HG02970 (cell line): ENCODE results near the gene GEN1.
"Not testable (repeated sequence)": the region's sequence is repeated elsewhere in the genome, so short reads cannot be mapped to it uniquely, and the experiment has no call there.

Experiments
- ATAC-seq: cut with Tn5 transposase; IDR thresholded peaks from one replicate; pipeline ENCODE4 v1.9.1; 2021; ENCODE audit warnings: mild to moderate bottlenecking, moderate library complexity, moderate number of reproducible peaks; ENCODE audit not compliant: unreplicated experiment, low FRiP score

GEN1 gene

GRCh38 chr2:17821535-17822444 is 67.9 kb downstream of the GEN1 start:
- ATAC-seq = no peak

DNA sequence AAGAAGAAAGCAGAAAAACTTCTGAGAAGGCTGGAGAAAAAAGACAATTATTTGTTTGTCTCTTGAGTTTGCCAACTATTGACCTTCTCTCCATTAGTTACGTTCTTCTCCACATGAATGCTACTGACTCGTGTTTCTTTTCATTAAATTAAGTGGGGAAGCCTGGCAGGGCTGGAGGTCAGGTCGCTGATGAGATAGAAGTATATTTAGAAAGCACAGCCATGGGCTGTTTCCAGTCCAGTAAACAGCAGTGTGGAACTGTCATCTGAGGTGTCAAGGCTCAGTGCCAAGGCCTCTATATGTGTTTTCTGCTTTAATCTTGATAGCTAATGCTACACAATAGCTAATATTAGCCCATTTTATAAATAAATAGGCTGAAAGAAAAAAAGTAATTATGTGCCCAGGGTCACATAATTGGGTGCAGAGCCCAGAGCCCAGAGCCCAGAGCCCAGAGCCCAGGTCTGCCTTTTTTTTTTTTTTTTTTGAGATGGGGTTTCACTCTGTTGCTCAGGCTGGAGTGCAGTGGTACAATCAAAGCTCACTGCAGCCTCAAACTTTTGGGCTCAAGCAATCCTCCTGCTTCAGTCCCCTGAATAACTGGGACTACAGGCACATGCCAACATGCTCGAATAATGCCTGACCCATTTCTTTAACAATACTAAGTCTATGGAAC is 68.6 kb downstream of the GEN1 start:
- ATAC-seq = no peak

GRCh38 chr2:17823646-17824045 is 69.7 kb downstream of the GEN1 start:
- not testable (repeated sequence) for ATAC-seq

DNA sequence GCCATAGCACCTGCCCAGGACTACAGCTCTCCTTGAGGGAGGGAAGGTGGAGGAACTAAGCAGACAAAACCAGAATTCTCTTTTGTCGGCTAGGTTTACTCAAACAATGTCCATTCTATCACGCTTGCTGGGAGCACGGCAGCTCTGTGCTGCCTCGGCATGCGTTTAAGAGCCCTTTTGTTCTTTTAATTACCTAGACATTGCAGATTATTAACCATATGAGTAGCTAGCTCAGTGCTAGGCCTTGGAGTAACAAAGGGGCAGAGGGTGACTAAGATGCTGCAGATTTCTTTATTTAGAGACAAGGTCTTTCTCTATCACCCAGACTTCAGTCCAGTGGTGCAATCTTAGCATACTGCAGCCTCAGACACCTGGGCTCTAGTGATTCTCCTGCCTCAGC is 73.4 kb downstream of the GEN1 start:
- ATAC-seq = no peak

- ATAC-seq = no peak
Measured at GRCh38 chr2:17827785-17828184, 73.8 kb downstream of the GEN1 start.

DNA sequence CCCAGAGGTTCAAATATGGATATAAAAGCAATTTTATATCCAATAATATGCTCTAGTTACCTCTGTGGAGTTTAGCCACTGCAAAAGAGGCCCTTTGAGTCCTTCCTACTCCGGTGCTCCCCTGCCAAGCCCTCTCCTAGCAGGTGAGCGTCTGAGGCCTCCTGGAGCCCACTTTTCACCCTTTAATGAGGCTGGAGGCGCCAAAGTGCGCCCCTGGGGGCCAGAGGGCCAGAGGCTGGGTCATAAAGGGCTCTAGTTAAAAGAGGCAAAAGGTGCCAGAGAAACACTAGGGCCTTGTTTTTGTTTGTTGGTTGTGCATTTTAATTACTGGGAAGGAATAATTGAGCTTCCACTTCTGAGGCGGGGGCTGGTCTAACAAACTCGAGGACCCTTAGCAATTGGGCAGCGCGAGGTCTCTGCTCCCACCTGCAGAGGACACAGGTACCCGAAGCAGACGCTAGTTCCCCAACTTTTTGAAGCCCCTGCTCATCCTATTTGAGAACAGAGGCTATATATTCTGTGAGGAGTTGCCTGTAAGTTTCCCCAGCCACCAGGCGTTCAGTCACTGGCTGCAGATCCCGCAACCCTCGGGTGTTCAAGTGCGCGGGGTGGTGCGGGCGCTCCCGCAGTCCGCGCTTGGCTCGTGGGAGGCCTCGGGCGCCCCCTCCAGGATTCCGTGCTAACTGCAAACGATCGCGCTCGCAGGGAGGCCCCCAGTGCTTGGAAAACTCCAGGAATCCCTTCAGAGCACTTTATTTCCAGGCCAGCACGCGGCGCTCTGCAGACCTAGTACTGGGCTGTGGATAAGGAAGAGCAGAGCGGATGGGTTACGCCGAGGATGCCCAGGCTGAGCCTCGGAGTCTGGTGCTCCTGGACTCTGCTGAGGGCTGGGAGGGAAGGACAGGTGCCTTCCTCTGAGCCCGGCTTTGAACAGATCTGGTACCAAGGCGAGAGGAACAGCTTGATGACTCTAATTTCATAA is 76.4 kb downstream of the GEN1 start:
- peak; percentile 84 for ATAC-seq

GRCh38 chr2:17835516-17835915 is 81.6 kb downstream of the GEN1 start:
- ATAC-seq = no peak
